GM19023 (cell line): ENCODE data around the gene ZKSCAN8.
A peak's percentile ranks its signal among the peaks of the same experiment; 100 is the strongest.

ENCODE experiments used
- ATAC-seq: cut with Tn5 transposase; IDR thresholded peaks from one replicate; pipeline ENCODE4 v1.9.1; 2021; ENCODE audit warnings: mild to moderate bottlenecking, moderate library complexity; ENCODE audit not compliant: unreplicated experiment

Gene ZKSCAN8

GRCh38 chr6:28139860-28140543 is 1.7 kb upstream of the ZKSCAN8 start:
- no peak for ATAC-seq

DNA sequence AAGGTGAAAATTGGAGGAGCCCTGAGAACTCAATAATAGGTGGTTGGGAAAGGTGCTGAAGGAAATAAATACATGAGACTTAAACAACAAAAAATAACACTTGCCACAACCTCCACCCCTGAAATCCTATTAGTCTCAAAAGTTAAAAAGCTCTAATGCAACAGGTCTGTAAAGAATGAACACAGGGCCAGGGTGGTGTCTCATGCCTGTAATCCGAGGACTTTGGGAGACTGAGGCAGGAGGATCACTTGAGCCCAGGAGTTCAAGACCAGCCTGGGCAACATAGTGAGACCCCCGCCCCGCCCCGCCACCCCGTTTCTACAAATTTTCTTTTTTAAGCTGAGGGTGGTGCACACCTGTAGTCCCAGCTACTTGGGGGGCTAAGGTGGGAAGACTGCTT is 1.1 kb upstream of the ZKSCAN8 start:
- no peak for ATAC-seq

DNA sequence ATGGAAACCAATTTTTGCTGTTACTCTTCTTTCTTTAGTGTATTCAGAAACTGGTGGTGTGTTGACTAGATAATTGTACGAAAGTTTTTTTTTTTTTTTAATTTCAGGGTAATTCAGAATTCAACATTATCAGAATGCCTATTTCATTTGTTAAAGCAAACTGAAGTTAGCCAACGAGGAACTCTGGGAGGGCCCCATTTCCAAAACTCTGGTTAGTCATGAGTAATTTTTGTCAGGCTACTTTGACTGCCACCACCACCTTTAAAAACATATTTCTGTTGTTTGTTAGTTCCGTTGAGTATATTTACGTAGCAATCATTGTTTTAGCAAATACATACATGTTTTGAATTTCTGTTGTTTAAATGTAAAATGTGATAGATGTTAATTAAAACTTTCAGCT is 763 bp downstream of the ZKSCAN8 start:
- no peak for ATAC-seq

GRCh38 chr6:28145231-28145630 is 3.5 kb downstream of the ZKSCAN8 start:
- ATAC-seq = no peak

DNA sequence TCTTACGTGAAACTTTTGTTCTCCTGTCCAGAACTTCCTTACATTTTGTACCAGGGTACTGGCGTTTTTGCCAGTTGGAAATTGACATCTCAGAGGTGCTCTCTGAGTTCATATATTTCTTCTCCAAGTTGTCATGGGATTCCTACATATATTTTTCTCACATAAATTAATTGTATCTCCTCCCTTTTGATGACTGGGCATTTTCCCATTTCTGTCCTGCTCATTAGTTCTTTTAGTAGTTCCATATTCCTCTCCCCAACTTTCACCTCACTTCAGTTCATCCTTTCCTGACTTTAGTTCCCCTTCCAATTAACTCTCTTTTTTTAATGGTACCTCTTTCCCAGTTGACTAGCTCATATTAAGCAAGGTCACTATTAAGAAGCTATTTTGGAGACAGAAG is 10.8 kb downstream of the ZKSCAN8 start:
- ATAC-seq = no peak

- ATAC-seq = no peak
Observed at GRCh38 chr6:28153546-28153945, 11.9 kb downstream of the ZKSCAN8 start.

DNA sequence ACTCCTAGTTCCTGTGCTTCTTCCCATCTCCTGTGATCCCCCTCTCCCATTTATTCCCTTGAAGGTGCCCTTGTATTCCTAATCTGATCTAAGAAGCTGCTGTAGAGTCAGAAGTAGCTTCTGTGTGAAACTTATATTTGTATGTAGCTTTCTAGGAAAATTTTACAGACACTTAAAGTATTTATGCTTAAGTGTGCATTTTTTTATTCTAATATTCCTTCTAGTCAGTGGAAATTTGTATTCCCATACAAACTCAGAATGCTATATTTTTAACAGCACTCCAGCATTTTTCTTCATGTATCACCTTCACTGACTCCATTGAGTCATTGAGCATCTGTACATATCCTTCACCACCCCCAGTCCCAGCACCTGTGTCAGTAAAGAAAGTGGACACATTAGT is 12.7 kb downstream of the ZKSCAN8 start:
- no peak for ATAC-seq

DNA sequence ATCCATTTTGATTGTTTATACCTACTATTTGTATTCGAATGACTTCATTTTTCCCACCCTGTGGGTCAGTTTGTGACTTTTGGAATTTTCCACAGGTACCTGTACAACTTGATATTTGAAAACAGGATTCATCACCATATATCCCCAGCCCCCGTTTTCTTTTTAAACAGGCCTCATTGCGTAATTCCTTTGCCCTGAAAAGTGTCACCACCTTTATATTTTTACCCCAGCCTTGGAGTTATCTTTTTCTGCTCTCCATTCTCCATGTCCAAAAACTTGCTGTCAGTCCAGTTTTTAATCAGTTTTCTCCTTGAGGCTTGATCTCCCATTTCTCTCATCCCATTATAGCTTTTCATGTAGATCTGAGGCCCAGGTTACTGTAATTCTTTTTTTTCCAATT is 16.6 kb downstream of the ZKSCAN8 start:
- ATAC-seq = no peak

DNA sequence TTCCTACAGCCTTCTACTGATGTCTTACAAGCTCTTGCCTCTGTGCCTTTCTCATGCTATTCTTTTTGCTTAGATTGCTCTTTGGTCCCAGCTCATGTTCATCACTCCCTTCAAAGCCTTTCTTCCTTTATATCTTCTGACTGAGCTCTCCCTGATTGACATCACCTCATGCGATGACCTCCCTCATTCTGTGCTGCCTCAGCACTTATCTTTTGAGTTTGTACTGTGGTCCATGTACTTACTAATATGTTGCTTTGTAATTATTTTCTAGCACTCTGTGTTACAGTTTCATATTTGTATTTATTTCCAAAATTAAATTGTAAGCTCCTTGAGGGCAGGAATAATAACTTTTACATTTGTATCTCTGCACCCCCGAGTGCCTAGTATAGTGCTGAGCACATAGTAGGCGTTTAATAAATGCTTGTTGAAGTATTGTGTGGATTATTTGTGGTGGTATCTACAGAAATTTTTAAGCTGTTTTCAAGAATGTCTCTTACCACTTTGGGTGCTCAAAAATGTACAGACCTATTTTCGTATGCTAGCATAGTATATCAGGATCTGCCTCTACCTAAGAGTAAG is 17.4 kb downstream of the ZKSCAN8 start:
- no peak for ATAC-seq

GRCh38 chr6:28160233-28160632 is 18.6 kb downstream of the ZKSCAN8 start:
- no peak for ATAC-seq

GRCh38 chr6:28161410-28162079 is 19.9 kb downstream of the ZKSCAN8 start:
- peak; percentile 96 for ATAC-seq

- no peak for ATAC-seq
Observed at GRCh38 chr6:28165563-28165962, 23.9 kb downstream of the ZKSCAN8 start.

DNA sequence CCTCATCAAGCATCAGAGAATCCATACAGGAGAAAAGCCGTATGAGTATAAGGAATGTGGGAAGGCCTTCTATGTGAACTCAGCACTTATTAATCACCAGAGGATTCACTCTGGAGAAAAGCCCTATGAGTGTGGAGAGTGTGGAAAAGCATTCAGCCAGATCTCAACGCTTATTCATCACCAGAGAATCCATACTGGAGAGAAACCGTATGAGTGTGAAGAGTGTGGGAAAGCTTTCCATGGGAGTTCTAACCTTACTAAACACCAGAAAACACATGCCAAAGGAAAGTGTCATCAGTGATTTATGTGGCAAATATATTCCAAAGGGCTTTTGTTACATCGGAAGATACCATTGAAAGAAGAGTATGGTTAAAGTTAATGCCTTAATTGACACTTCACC is 25.4 kb downstream of the ZKSCAN8 start:
- no peak for ATAC-seq

GRCh38 chr6:28167926-28168325 is 26.2 kb downstream of the ZKSCAN8 start:
- ATAC-seq = no peak

DNA sequence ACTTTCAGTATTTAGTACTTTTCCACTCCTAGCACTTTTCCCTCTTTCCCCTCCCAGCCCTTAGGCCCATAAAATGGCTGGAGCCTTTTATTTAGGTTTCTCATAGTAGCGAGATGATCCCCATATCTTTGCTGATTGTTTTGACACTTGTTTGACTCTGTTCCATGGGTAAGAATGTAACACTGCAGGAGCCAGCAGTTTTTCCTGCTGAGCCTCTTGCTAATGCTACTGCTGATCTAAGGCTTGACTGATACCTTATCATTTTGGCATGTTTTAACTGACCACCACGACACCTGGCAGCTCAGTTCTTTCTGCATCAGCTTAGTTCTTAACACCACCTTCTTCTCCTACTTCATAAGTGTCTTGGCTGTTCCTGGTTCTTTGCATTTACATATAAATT is 29.6 kb downstream of the ZKSCAN8 start:
- ATAC-seq = no peak

DNA sequence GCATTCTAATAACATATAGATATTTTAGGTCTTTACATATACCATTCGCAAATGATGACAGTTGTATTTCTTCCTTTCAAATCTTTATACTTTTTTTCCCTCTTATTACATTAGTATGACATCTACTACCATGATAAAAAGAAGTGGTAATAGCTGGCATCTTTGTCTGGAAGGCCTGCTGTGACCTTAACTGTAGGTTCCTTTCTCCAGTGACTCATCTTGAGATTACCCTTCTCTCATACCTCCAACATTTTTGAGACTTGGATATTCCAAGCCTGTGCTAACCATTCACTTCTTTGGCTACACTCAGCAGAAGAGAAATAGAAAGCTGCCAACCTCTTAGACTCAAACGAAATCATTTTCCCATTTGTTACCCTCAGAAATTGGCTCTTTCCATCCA is 30.3 kb downstream of the ZKSCAN8 start:
- no peak for ATAC-seq

DNA sequence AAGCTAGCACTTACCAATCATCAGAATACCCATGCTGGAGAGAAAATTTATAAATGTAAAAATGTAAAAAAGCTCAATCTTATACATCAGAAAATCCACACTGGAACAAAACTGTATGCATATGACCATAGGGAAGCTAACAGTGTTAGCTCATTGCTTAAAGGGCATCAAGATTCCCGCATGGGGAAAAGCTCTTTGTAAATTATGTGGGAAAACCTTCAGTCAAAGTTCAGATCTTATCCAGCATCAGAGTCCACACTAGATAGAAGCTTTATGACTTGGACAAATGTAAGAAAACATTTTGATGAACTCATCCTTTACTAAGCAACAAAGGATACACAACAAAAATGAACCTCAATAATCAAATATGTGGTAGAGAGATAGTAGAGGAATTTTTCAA is 34.7 kb downstream of the ZKSCAN8 start:
- no peak for ATAC-seq

GRCh38 chr6:28182255-28182654 is 40.6 kb downstream of the ZKSCAN8 start:
- ATAC-seq = no peak

- no peak for ATAC-seq
Observed at GRCh38 chr6:28188111-28188979, 46.7 kb downstream of the ZKSCAN8 start.

- no peak for ATAC-seq
Observed at GRCh38 chr6:28200020-28200419, 58.3 kb downstream of the ZKSCAN8 start.

DNA sequence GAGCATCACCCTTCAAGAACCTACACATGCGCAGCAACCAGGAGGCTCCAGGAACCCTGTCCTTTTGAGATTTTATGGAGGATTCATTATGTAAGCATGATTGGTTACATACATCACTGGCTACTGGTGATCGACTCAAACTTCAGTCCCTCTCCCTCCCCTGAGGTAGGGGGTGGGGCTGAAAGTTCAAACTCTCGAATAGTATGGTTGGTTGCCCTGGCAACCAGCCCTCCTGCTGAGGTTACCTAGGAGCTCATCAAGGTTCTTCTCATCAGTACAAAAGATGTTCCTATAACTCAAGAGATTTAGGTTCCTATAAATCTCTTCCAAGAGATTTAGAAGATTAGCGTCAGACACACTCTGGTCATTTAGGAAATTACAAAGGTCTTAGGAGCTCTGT is 61.5 kb downstream of the ZKSCAN8 start:
- ATAC-seq = no peak

DNA sequence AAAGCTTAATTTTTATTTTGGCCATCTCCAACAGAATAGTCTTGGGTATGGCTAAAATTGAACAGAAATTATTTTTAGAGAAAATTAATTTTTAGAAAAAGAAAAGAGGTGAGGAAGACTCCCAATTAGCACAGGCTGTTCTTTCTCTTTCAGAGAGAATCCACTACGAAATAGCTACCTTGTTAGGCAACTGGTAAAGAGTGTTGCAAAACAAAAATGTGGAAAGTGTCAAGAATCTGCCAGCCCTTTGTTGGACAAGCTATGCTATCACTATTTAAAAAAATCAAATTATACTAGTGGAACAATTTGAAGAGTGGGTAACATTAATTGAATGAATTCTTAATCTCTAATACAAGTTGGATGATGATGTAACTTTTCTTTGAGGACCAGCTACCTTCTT is 64.2 kb downstream of the ZKSCAN8 start:
- no peak for ATAC-seq
